H1 (cell line): Measurements from ENCODE around the gene RASSF10. TPM values are rescaled to one million over a fixed set of nuclear protein-coding genes. Genes with fewer than 3 reads are reported as not detected.

Experiments used
- CTCF ChIA-PET: fragments of 300-600 bp; sonication (Branson Sonifier 250); formaldehyde crosslinking; loops from one replicate; lab custom pipeline; 2021; ENCODE audit not compliant: partially characterized antibody; lab: Charles Lee
- POLR2A ChIA-PET: fragments of 300-600 bp; sonication (Branson Sonifier 250); formaldehyde crosslinking; loops from one replicate; lab custom pipeline; 2021; ENCODE audit warnings: inconsistent platforms; ENCODE audit not compliant: partially characterized antibody; lab: Charles Lee
- DNase-seq, 2 experiments: peaks; one replicate each; pipeline versions ENCODE4 v3.0.0 to v3.0.0-alpha.2; 2010 to 2022; ENCODE audit warnings: low spot score in 2 of 2, low read depth in 1 of 2, mixed read lengths in 1 of 2
- FAIRE-seq: peaks from 2 replicates; lab custom pipeline; 2011; peaks lifted over from hg19 to GRCh38; lab: Jason Lieb, UNC
- H2AFZ ChIP-seq: 2 replicates; pipeline ENCODE4 v1.8.1; 2012; ENCODE audit warnings: low read length, inconsistent platforms
- H2AK5ac ChIP-seq: 2 replicates; pipeline ENCODE4 v1.6.1; 2013; ENCODE audit warnings: low read depth, low read length
- H2BK120ac ChIP-seq: replicated peaks from 2 replicates; pipeline ENCODE3; 2013; ENCODE audit warnings: low read depth, low read length, inconsistent platforms
- H2BK12ac ChIP-seq: 2 replicates; pipeline ENCODE4 v1.6.1; 2013; ENCODE audit warnings: low read depth, low read length
- H2BK15ac ChIP-seq: 2 replicates; pipeline ENCODE4 v1.6.1; 2013; ENCODE audit warnings: low read length
- H2BK20ac ChIP-seq: 2 replicates; pipeline ENCODE4 v1.6.1; 2013; ENCODE audit warnings: low read length
- H2BK5ac ChIP-seq: 2 replicates; pipeline ENCODE4 v1.6.1; 2013; ENCODE audit warnings: low read depth, low read length
- H3K14ac ChIP-seq: 2 replicates; pipeline ENCODE4 v1.6.1; 2013; ENCODE audit warnings: inconsistent platforms; ENCODE audit not compliant: insufficient read length
- H3K18ac ChIP-seq: 2 replicates; pipeline ENCODE4 v1.6.1; 2013; ENCODE audit warnings: low read length; ENCODE audit errors: extremely low read depth
- H3K23ac ChIP-seq: 2 replicates; pipeline ENCODE4 v1.6.1; 2013; ENCODE audit warnings: inconsistent platforms; ENCODE audit not compliant: insufficient read length
- H3K23me2 ChIP-seq: 2 replicates; pipeline ENCODE4 v1.6.1; 2013; ENCODE audit warnings: low read depth, low read length
- H3K27ac ChIP-seq: 2 replicates; pipeline ENCODE4 v1.6.1; 2011; ENCODE audit warnings: low read depth, low read length, inconsistent platforms
- H3K27me3 ChIP-seq, 4 experiments: replicated peaks in 1 of 4; 1 replicate in 1 of 4; 2 replicates in 3 of 4; pipeline versions ENCODE4 v1.6.1 to v1.8.1; 2011 to 2013; ENCODE audit warnings: low read length in 3 of 4, mild to moderate bottlenecking in 3 of 4, inconsistent platforms in 2 of 4, mixed read lengths in 2 of 4, moderate library complexity in 1 of 4; ENCODE audit not compliant: control insufficient read depth in 3 of 4, insufficient read depth in 3 of 4; ENCODE audit errors: extremely low read depth in 1 of 4
- H3K36me3 ChIP-seq, 4 experiments: 2 replicates each; pipeline versions ENCODE4 v1.6.1 to v1.8.1; 2011 to 2013; ENCODE audit warnings: mild to moderate bottlenecking in 4 of 4, low read length in 3 of 4, moderate library complexity in 2 of 4, control low read depth in 1 of 4, inconsistent platforms in 1 of 4; ENCODE audit not compliant: insufficient read depth in 4 of 4, control insufficient read depth in 2 of 4
- H3K4ac ChIP-seq: replicated peaks from 2 replicates; pipeline ENCODE3; 2013; ENCODE audit warnings: low read length, low read depth, mixed read lengths, inconsistent platforms; ENCODE audit not compliant: insufficient read length
- H3K4me1 ChIP-seq, 4 experiments: replicated peaks in 1 of 4; 1 replicate in 1 of 4; 2 replicates in 3 of 4; pipeline versions ENCODE4 v1.6.1 to v1.8.1; 2011 to 2013; ENCODE audit warnings: low read length in 3 of 4, inconsistent platforms in 2 of 4, mixed read lengths in 1 of 4; ENCODE audit not compliant: insufficient read depth in 4 of 4, control insufficient read depth in 3 of 4
- H3K4me2 ChIP-seq, 2 experiments: 2 replicates each; pipeline versions ENCODE4 v1.6.1 to v1.8.1; 2011 to 2013; ENCODE audit warnings: low read depth in 2 of 2, low read length in 2 of 2, control low read depth in 1 of 2, inconsistent platforms in 1 of 2, mild to moderate bottlenecking in 1 of 2; ENCODE audit not compliant: insufficient read depth in 1 of 2
- H3K4me3 ChIP-seq, 4 experiments: fragments of 200-600, 300-600 bp in 1 of 4; sonication (generic), shearing (Covaris generic), sonication (Bioruptor Twin) in 1 of 4; 2 replicates each; pipeline versions ENCODE4 v1.5.1 to v1.8.1; 2011 to 2016; ENCODE audit warnings: low read length in 4 of 4, low read depth in 3 of 4, control low read depth in 2 of 4, inconsistent platforms in 2 of 4, mild to moderate bottlenecking in 2 of 4, mixed read lengths in 1 of 4, moderate library complexity in 1 of 4; ENCODE audit not compliant: insufficient read depth in 2 of 4; ENCODE audit errors: extremely low read depth in 1 of 4
- H3K56ac ChIP-seq: replicated peaks from 2 replicates; pipeline ENCODE3; 2013; ENCODE audit warnings: low read depth, mild to moderate bottlenecking, mixed read lengths, low read length, inconsistent platforms; ENCODE audit not compliant: insufficient read length
- H3K79me1 ChIP-seq: 2 replicates; pipeline ENCODE4 v1.6.1; 2013; ENCODE audit warnings: low read depth, low read length, control low read depth
- H3K79me2 ChIP-seq, 2 experiments: 2 replicates each; pipeline versions ENCODE4 v1.6.1 to v1.8.1; 2012 to 2013; ENCODE audit warnings: low read length in 2 of 2, mild to moderate bottlenecking in 2 of 2, inconsistent platforms in 1 of 2; ENCODE audit not compliant: insufficient read depth in 2 of 2, control insufficient read depth in 1 of 2
- H3K9ac ChIP-seq, 4 experiments: replicated peaks in 1 of 4; 1 replicate in 1 of 4; 2 replicates in 3 of 4; pipeline versions ENCODE4 v1.6.1 to v1.8.1; 2011 to 2013; ENCODE audit warnings: low read depth in 3 of 4, low read length in 3 of 4, control low read depth in 2 of 4, mild to moderate bottlenecking in 2 of 4, moderate library complexity in 2 of 4, inconsistent platforms in 1 of 4; ENCODE audit errors: extremely low read depth in 1 of 4
- H3K9me3 ChIP-seq, 2 experiments: 2 replicates each; pipeline versions ENCODE4 v1.6.1 to v1.8.1; 2012 to 2013; ENCODE audit warnings: mild to moderate bottlenecking in 2 of 2, moderate library complexity in 2 of 2, control low read depth in 1 of 2, inconsistent platforms in 1 of 2, low read depth in 1 of 2, low read length in 1 of 2, mixed read lengths in 1 of 2; ENCODE audit not compliant: insufficient read depth in 2 of 2
- H4K20me1 ChIP-seq, 2 experiments: replicated peaks in 1 of 2; 2 replicates each; pipeline versions ENCODE3 to v1.8.1; 2011 to 2013; ENCODE audit warnings: inconsistent platforms in 2 of 2, low read length in 2 of 2, mild to moderate bottlenecking in 1 of 2; ENCODE audit not compliant: insufficient read depth in 2 of 2, control insufficient read depth in 1 of 2
- H4K5ac ChIP-seq: 2 replicates; pipeline ENCODE4 v1.6.1; 2013; ENCODE audit warnings: low read length, low read depth, mixed read lengths, inconsistent platforms; ENCODE audit not compliant: insufficient read length
- H4K8ac ChIP-seq: 2 replicates; pipeline ENCODE4 v1.8.0; 2013; ENCODE audit warnings: mild to moderate bottlenecking, moderate library complexity, low read length, inconsistent platforms; ENCODE audit not compliant: insufficient read depth; ENCODE audit errors: extremely low read depth
- H4K91ac ChIP-seq: replicated peaks from 2 replicates; pipeline ENCODE3; 2013; ENCODE audit warnings: low read length, mixed read lengths, inconsistent platforms; ENCODE audit not compliant: insufficient read length
- ASH2L ChIP-seq: fragments of 200-600, 300-600 bp; sonication (generic); IDR thresholded peaks from one replicate; pipeline ENCODE4 v1.7.1; 2017; ENCODE audit warnings: low read length
- BACH1 ChIP-seq: IDR thresholded peaks from 2 replicates; pipeline ENCODE4 v1.6.1; 2012; ENCODE audit warnings: low read length, improper control_type of control experiment
- CBX5 ChIP-seq: fragments of 300-800, 300-1000 bp; sonication (generic); IDR thresholded peaks from 2 replicates; pipeline ENCODE4 v1.7.1; 2016; ENCODE audit warnings: antibody characterized with exemption, low read length, low read depth
- CBX8 ChIP-seq: fragments of 300-800, 300-1000 bp; sonication (generic); IDR thresholded peaks from 2 replicates; pipeline ENCODE4 v1.7.1; 2016; ENCODE audit warnings: low read depth, low read length, borderline replicate concordance
- CTBP2 ChIP-seq: IDR thresholded peaks from 2 replicates; pipeline ENCODE4 v1.7.0; 2011; ENCODE audit warnings: borderline replicate concordance, mild to moderate bottlenecking, moderate library complexity, mixed read lengths, low read length; ENCODE audit not compliant: insufficient read depth, insufficient read length
- POLR2AphosphoS5 ChIP-seq: IDR thresholded peaks from 2 replicates; pipeline ENCODE4 v1.6.1; 2011; ENCODE audit warnings: low read depth, low read length
- SAP30 ChIP-seq: fragments of 300-600 bp; sonication (generic); IDR thresholded peaks from 2 replicates; pipeline ENCODE4 v1.7.1; 2012; ENCODE audit warnings: low read length, moderate library complexity, mild to moderate bottlenecking, inconsistent platforms; ENCODE audit not compliant: insufficient read depth, insufficient replicate concordance
- SIRT6 ChIP-seq: IDR thresholded peaks from one replicate; pipeline ENCODE4 v1.7.1; 2012; ENCODE audit warnings: low read length, inconsistent platforms
- TAF1 ChIP-seq: IDR thresholded peaks from 2 replicates; pipeline ENCODE4 v1.6.1; 2011; ENCODE audit warnings: mild to moderate bottlenecking, low read depth, low read length
- WGBS, 2 experiments: shearing (Covaris generic) in 1 of 2; methylation state at CpG; one replicate each; pipeline versions ENCODE4 v1.1.6 to v1.1.7; 2013 to 2015; ENCODE audit warnings: low lambda C conversion rate in 2 of 2, mixed read lengths in 2 of 2, inconsistent platforms in 1 of 2, low coverage in 1 of 2, missing lambda C conversion rate in 1 of 2; ENCODE audit not compliant: insufficient replicate concordance in 2 of 2, insufficient coverage in 1 of 2, insufficient read length in 1 of 2; ENCODE audit errors: extremely low coverage in 1 of 2, missing lambda C conversion rate in 1 of 2; 5-methylcytosine and 5-hydroxymethylcytosine counted together
- polyA plus RNA-seq, 7 experiments: library from polyadenylated mRNA; depleted of rRNA in 3 of 7; stranded (reverse) in 5 of 7; unstranded in 2 of 7; fragments of >200 nt in 5 of 7; fragments of 200-250 nt in 2 of 7; gene quantifications; 1 replicate in 5 of 7; 2 replicates in 1 of 7; 4 replicates in 1 of 7; pipeline versions ENCODE4 v1.2.1 to v1.2.3, GENCODE V29; 2011 to 2013; ENCODE audit warnings: missing spikeins in 2 of 7, mixed read lengths in 2 of 7
- total RNA-seq: library from RNA; stranded (reverse); fragmentation: NEBNext Ultra II Directional; extraction: Animal tissue kit (Norgen Biotek cat#: 25700); gene quantifications from 2 replicates; pipeline ENCODE4 v1.2.1, GENCODE V29; 2021
- TF ChIP-seq, protein P1 (sequence below): IDR thresholded peaks from 2 replicates; pipeline ENCODE4 v1.6.1; 2011; ENCODE audit warnings: low read length, improper control_type of control experiment
- TF ChIP-seq, protein P2 (sequence below): IDR thresholded peaks from 2 replicates; pipeline ENCODE4 v1.6.1; 2011; ENCODE audit warnings: low read depth, mild to moderate bottlenecking, low read length; ENCODE audit not compliant: insufficient read depth

The RASSF10 gene
- total and polyA plus RNA-seq, 2 of the 8 experiments (the other 6 are each of a cell fraction or from before 2014, with no cell fraction given), result 0.51 to 1.8 TPM

DNA sequence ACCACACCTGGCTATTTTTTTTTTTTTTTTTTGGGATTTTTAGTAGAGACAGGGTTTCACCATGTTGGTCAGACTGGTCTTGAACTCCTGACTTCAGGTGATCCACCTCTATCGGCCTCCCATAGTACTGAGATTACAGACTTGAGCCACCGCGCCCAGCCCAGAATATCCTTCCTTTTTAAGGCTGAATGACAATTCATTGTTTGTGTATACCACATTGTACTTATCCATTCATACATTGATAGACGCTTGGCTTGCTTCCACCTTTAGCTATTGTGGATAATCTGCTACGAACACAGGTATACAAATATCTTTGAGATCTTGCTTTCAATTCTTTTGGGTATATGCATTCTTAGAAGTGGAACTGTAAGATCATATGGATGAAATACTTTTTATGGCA, 10.8 kb upstream of the RASSF10 start:
- 90% methylated on average over 5 of the region's 5 CpGs; no CpG with 5 or more reads in 1 of the 2 experiments for WGBS, 2 experiments
- Histone ChIP-seq H3K4me2 (no peak overlapping the region), H4K20me1 (no peaks in the 10 kb centered on the region), H3K36me3 (no peaks in the 10 kb centered on the region), H3K23me2 (no peaks in the 10 kb centered on the region), H3K56ac (no peak overlapping the region), H2BK15ac (no peak overlapping the region), H3K79me1 (no peaks in the 10 kb centered on the region), H2AK5ac (no peak overlapping the region), H2BK12ac (no peak overlapping the region), H4K91ac (no peak overlapping the region), H2BK120ac (no peak overlapping the region), H3K9me3 (no peaks in the 10 kb centered on the region), H3K79me2 (no peaks in the 10 kb centered on the region), H4K5ac (no peak overlapping the region), H3K23ac (no peak overlapping the region), H3K27me3 (peaks cover 0 to 1% (median 0%) of the 10 kb centered on the region in 4 experiments; a peak in 2 of 7 replicates), H3K4me1 (peaks cover 0 to 5% (median 1%) of the 10 kb centered on the region in 4 experiments; a peak in 2 of 7 replicates), H3K4ac (no peak overlapping the region), H4K8ac (no peak overlapping the region), H3K4me3 (no peak overlapping the region), H3K9ac (no peak overlapping the region), H2AFZ (no peak overlapping the region), H2BK5ac (no peak overlapping the region), H2BK20ac (no peak overlapping the region), H3K18ac (no peak overlapping the region), H3K27ac (no peak overlapping the region), H3K14ac (no peak overlapping the region)
- DNase-seq (no peak), FAIRE-seq (no peak)
- TF ChIP-seq POLR2AphosphoS5 (no peak), CTBP2 (no peak), CBX5 (no peak), SIRT6 (no peak), CBX8 (no peak), BACH1 (no peak), ASH2L (no peak), TAF1 (no peak), SAP30 (no peak)
- TF ChIP-seq, protein P1, sequence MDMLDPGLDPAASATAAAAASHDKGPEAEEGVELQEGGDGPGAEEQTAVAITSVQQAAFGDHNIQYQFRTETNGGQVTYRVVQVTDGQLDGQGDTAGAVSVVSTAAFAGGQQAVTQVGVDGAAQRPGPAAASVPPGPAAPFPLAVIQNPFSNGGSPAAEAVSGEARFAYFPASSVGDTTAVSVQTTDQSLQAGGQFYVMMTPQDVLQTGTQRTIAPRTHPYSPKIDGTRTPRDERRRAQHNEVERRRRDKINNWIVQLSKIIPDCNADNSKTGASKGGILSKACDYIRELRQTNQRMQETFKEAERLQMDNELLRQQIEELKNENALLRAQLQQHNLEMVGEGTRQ, result no peak
- TF ChIP-seq, protein P2, sequence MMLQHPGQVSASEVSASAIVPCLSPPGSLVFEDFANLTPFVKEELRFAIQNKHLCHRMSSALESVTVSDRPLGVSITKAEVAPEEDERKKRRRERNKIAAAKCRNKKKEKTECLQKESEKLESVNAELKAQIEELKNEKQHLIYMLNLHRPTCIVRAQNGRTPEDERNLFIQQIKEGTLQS, result no peak
- ChIA-PET POLR2A (interaction anchor here (1.3 kb wide), 1 partner anchor 10 kb away, joined by 5 read pairs; no protein-coding TSS in a partner anchor), CTCF (interaction anchor here (1.8 kb wide), 1 partner anchor 10 kb away, joined by 7 read pairs; no protein-coding TSS in a partner anchor)
